Inflammatory macrophage (primary cell): ENCODE results near the gene INTS6L.
"Not testable (repeated sequence)": the region's sequence is repeated elsewhere in the genome, so short reads cannot be mapped to it uniquely, and the experiment has no call there.

ENCODE experiments used
- DNase-seq, 2 donors: peaks; one replicate each; pipeline ENCODE4 v3.0.0-alpha.2; 2020 to 2022

The INTS6L gene

DNA sequence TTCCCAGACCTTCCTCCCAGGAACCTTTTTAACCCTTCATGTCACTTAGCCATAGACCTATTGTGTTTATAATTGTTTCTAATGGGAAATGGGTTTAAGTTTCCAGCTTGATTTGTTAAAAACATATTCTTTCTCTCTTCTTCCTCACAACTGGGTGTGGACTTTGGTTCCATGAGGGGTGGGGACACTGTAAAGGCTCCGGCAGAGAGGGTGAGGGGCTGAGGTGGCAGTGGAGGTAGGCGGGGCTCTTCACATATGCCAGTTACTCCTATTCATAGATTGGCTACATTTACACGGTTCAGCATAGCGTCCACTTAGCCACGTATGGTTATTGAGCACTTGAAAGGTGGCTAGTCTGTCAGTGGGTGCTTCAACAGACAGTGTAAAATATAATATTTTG is 7.8 kb downstream of the INTS6L start:
- no peak for DNase-seq

DNA sequence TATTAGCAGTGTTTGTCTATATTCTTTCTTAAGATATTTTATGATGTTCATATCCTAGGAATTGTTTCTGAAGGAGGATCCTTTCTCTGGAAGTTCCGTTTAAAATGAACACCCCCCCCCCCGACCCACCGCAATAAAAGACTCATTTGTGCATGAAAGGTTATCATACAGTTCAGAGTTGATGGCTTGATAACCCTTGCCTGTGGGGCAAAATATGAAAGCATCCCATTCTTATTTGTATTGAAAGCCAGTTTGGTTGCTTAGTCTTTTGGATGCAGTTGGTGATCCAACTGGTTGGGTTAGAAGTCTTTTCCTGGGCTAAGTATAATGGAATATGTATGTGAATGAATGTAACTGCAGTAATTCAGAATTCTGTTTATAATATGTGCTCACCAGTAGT is 8.3 kb downstream of the INTS6L start:
- no peak for DNase-seq

DNA sequence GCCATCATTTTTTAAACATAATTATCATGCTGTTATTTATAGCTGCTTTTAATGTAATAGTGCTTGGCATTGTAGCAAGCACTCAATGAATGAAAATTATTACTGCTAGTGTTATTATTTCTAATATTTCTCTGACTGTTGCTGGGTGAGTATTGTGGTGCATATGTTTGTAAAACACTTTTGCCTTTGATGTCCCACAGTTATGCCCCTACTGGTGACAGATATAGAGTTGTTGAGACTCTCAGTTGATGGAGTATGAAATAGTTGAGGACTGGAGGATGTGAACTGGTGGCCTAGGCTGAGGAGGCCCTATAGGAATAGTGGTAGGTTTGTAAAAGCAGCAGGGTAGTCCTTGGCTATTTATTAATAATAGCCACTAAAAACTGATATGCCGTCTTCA is 9.6 kb downstream of the INTS6L start:
- DNase-seq, result no peak

GRCh38 chrX:135531813-135532212 is 11.4 kb downstream of the INTS6L start:
- peak in 1 of 2 donors; percentile 8 for DNase-seq

DNA sequence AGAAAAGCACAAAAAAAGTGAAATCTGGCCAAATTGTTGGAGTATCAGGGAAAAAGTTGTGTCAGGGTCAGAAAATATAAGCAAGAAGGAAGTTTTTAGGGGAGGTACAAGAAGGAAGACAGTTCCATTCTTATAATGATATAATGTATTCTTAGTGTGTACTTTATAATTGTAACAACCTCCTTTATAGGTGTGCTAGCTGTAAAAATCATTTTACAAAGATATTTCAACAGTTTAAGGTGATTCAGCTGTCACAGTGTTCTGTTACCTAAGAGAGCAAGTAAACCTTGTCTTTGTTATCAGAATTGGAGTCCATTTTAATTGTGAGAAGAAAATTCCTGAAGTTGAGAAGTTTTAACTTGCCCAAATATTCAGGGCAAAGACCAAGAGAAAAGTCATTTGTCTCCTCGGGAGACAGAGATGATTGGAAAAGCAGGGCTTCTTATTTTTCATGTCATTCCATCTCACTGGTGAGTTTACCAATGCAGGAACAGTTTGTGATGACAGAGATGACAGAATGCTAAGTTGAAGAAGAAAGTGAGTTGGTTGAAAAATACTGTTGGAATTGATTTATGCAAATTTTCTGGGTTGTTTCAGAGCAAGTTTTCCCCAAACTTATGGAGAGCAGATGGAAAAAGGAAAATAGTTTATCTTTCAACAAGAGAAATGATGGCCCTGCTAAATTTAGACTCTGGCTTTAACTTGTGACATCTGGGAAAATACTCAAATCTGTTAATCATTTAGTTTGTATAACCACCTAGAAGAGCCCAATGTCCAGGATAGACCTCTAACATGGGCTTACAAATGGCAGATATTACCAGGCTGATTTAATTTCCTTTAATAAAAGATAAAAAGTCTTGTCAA is 14.8 kb downstream of the INTS6L start:
- no peak for DNase-seq

GRCh38 chrX:135536877-135537276 is 16.4 kb downstream of the INTS6L start:
- no peak for DNase-seq

GRCh38 chrX:135541351-135541750 is 20.9 kb downstream of the INTS6L start:
- DNase-seq, result peak in 1 of 2 donors; percentile 8

DNA sequence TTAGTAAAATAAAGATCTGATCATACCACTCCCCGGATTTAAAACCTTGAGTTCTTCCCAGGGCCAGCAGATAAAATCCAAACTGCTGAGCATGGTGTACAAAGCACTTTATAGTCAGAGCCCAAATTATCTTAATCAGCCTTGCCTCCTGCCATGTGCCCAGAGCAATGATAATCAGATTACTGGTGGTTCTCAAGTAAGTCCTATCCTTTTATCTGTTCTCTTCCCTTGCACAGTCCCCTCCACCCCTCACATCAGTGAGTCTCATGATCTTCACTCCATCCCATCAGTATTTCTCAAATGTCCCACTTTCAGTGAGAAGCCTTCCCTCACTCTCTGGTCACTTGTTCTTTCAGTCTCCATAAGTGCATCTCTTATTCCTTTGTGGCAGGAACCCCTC is 22.7 kb downstream of the INTS6L start:
- DNase-seq, result no peak

- DNase-seq, result no peak
Measured at GRCh38 chrX:135543924-135544323, 23.5 kb downstream of the INTS6L start.

DNA sequence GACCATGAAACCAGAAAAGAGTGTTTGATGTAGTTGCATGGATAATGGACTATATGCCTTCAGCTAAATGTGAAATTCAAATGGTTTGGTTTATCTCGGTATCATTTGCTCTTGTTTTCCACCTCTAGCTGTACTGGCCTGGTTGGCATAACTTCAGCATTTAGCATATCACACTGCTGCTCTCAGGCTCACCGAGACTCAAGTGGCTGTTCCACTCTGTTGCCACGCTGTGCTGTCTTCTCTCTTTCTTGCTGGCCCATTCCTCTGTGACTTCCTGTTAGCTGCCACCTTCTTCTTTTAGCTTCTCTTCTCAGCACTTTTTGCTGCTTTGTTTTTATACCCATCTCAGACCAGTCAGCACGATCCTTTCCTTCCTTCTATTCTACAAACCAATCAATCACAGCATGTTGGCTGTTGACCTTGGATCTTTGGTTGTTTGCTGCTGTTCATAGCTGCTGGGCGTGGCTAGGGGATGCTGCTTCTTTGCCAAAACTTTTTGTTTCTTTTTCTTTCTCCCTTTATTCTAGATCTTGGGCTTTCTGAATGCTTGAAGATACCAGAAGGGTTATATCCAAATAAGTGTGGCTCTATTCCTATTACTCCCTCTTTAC is 24.0 kb downstream of the INTS6L start:
- no peak for DNase-seq

DNA sequence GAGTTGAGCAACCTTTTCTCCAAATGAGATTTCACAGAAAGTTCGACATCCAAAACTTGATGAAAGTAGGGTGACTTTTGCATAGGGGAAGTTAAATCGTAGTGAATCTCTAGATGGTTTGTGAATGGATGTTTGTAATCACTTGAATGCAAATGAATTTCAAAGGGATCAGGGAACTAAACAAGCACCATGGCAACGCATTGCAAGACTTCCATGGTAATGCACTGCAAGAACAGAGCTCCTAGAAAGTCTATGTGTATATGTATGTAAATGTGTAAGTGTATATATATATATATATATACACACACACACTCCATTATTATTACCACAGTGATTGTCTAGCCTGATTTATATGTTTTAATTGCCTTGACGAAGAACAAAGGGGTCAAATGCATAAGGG is 27.3 kb downstream of the INTS6L start:
- DNase-seq, result peak in 1 of 2 donors; percentile 19

DNA sequence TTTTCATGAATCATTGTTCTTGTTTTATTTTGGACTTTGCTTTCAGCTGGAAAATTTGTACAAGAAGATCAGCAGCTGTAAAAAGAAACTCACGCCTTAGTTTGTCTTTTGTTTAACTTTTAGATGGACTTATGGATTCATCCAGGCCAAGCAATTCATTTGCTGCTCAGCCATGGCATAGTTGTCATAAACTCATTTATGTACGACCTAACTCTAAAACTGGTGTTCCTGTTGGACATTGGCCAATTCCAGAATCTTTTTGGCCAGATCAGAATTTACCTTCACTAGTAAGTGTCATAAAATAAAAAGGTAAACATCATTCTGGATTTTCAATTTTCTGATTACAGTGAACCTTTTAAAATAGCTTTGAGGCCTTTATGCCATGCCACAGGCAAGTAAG is 29.1 kb downstream of the INTS6L start:
- DNase-seq, result no peak

DNA sequence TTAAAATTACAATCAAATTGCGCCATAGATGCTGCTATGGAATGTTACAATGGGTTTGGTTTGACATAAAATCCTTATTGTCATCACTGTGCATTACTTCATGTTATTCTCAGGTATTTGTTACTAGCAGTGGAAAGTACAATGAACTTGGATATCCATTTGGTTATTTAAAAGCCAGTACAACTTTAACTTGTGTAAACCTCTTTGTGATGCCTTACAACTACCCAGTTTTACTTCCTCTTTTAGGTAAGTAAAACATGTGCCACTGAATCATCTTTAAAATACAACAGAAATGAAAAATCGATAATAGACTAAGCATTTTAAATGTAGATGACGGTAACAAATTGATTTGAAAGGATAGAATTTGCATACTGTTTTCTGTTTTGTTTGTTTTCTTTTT is 35.6 kb downstream of the INTS6L start:
- peak; percentile 3 to 14 for DNase-seq

- DNase-seq, result no peak
Measured at GRCh38 chrX:135557344-135557743, 36.9 kb downstream of the INTS6L start.

GRCh38 chrX:135572436-135572835 is 52.0 kb downstream of the INTS6L start:
- DNase-seq, result no peak

- no peak for DNase-seq
Measured at GRCh38 chrX:135581496-135581895, 61.0 kb downstream of the INTS6L start.

DNA sequence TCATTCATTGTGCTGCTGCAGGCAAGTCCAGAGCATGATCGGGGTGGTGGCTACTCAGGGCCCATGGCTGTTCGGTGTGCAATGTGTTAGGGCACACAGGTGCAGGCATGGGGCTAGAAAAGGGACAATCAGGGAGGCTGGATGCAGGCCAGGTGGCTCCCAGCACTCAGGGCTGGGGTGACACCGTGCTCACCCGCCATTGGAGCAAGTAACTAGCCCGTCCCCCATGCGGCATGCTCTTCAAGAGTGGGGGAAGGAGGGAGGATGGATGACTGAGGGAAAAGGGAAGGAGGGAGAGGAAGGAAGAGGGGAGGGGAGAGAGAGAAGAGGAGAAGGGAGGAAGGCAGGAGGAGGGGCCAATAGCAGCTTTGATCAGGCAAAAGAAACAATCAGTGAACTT is 64.7 kb downstream of the INTS6L start:
- DNase-seq, result no peak

DNA sequence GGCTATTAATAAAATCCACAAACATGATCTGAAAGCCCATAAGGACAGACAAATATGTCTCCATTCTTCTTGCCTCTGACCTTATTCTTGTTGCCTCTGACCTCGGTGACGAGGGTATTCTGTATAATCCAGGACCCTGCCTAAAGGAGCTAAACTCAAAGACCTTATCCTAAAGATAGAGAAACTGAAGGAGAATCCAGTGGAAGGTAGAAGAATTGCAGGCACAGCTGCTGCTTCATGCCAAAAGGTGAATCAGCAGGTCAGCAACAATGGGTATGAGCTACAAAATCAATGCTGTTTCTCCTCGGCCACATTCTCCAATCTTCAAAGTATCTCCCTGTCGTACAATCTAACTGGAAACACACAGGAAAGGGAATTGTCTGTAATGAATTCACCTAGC is 71.4 kb downstream of the INTS6L start:
- DNase-seq, result no peak

GRCh38 chrX:135594049-135594448 is 73.6 kb downstream of the INTS6L start:
- not testable (repeated sequence) for DNase-seq

DNA sequence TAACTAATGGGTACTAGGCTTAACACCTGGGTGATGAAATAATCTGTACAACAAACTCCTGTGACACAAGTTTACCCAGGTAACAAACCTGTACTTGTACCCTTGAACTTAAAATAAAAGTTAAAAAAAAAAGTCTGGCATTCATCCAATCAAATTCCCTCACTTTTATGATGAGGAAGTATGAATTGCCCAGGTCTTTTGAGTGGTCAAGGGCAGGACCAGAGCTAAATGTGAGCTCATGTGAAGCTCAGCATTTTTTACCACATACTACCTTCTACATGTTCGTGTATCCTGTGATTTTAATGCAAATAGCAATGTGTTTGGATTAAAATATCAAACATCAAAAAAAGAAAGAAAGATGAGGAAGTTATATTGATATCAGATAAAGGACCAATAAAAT is 74.0 kb downstream of the INTS6L start:
- DNase-seq, result not testable (repeated sequence)

GRCh38 chrX:135595543-135595942 is 75.1 kb downstream of the INTS6L start:
- no peak for DNase-seq

- peak; percentile 13 to 48 for DNase-seq
Measured at GRCh38 chrX:135596495-135596894, 76.0 kb downstream of the INTS6L start.

DNA sequence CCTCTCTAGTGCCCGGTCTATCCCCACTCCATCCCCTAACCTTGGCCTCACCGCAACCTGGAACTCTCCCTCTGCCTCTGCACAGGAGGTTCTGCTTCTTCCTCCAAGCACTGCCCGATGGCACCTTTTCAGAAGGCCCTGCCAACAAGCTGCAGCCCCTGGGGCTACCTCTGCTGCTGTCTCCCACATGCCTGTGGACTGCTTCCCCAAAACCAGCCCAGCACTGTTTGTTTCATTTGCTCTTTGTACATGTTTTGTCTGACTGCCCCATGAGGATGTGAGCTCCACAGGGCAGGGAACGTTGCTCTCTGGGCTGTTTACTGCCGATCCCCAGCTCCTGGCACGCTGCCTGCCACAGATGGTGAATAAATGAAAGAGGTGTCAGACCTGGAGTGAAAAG is 85.4 kb downstream of the INTS6L start:
- no peak for DNase-seq
